Tibial nerve (tissue), 4 donors: ENCODE measurements around the gene SLC39A11.
A peak's percentile ranks its signal among the peaks of the same experiment; 100 is the strongest.

Source experiments
- CTCF ChIP-seq, 5 experiments: fragments of 200-600 bp in 3 of 5; fragments of 450-650 bp in 2 of 5; sonication (generic) in 3 of 5; IDR thresholded peaks; one replicate each; pipeline ENCODE4 v1.5.1; 2016 to 2019; ENCODE audit warnings: antibody characterized with exemption in 5 of 5, mild to moderate bottlenecking in 3 of 5, moderate library complexity in 2 of 5
- EP300 ChIP-seq, 2 donors: sonication (generic); formaldehyde crosslinking; IDR thresholded peaks; one replicate each; pipeline ENCODE4 v1.6.1; 2017; ENCODE audit warnings: antibody characterized with exemption in 2 of 2, mild to moderate bottlenecking in 1 of 2
- POLR2A ChIP-seq, 2 donors: fragments of 450-650 bp; IDR thresholded peaks; one replicate each; pipeline ENCODE4 v1.6.1; 2017; ENCODE audit warnings: antibody characterized with exemption in 2 of 2, mild to moderate bottlenecking in 2 of 2, moderate library complexity in 2 of 2

- no peak for TF ChIP-seq CTCF (IDR thresholded peaks at IDR 0.05)
- peak in 1 of 2 donors; percentile 30 for TF ChIP-seq EP300 (IDR thresholded peaks at IDR 0.05)
- no peak for TF ChIP-seq POLR2A (IDR thresholded peaks at IDR 0.05)
Measured at GRCh38 chr17:72656130-72656763, 436.2 kb downstream of the SLC39A11 start.
